PC-3 (cell line): Measurements from ENCODE around the gene SKAP1.
"Not testable (repeated sequence)": the region's sequence is repeated elsewhere in the genome, so short reads cannot be mapped to it uniquely, and the experiment has no call there.

Experiments used
- CTCF ChIP-seq: fragments of 300-600 bp; sonication (generic); conservative IDR thresholded peaks from 2 replicates; pipeline ENCODE4 v1.5.1; 2017; ENCODE audit warnings: antibody characterized with exemption, low read depth, mild to moderate bottlenecking, low read length
- EZH2 ChIP-seq: fragments of 300-600 bp; sonication (generic); IDR thresholded peaks from one replicate; pipeline ENCODE4 v1.6.1; 2017; ENCODE audit warnings: antibody characterized with exemption, mild to moderate bottlenecking, low read length; ENCODE audit not compliant: unreplicated experiment
- EZH2phosphoT487 ChIP-seq: fragments of 300-600 bp; sonication (generic); IDR thresholded peaks from 2 replicates; pipeline ENCODE4 v1.6.1; 2018; ENCODE audit warnings: mild to moderate bottlenecking, antibody characterized with exemption, low read length, borderline replicate concordance

- TF ChIP-seq EZH2phosphoT487, CTCF, EZH2: not testable (repeated sequence)
These were observed 61.0 kb downstream of the SKAP1 start for GRCh38 chr17:48368967-48369366.
